Activated B cell treated with CpG ODN at 0.5 μM for 24 hours (primary cell): Measurements from ENCODE around the gene THUMPD3. TPM values are rescaled to one million over a fixed set of nuclear protein-coding genes. Genes with fewer than 3 reads are reported as not detected.

Experiments used
- ATAC-seq: fragments of 200-7000 bp; cut with Tn5 transposase; one replicate; pipeline ENCODE4 v1.10.0; 2021; ENCODE audit warnings: low read depth, mild to moderate bottlenecking, moderate library complexity
- CTCF ChIA-PET: fragments of 350-600 bp; sonication (Branson Sonifier 250); formaldehyde crosslinking; loops from one replicate; lab custom pipeline; 2021; ENCODE audit warnings: antibody characterized with exemption; lab: Charles Lee
- POLR2A ChIA-PET: fragments of 350-600 bp; sonication (Branson Sonifier 250); formaldehyde crosslinking; loops from one replicate; lab custom pipeline; 2021; ENCODE audit warnings: antibody characterized with exemption; lab: Charles Lee
- DNase-seq: peaks from one replicate; pipeline ENCODE4 v3.0.0; 2022
- H3K27ac Mint-ChIP-seq: one replicate; pipeline ENCODE4 v1.8.0; 2020; ENCODE audit warnings: mixed read lengths
- H3K27me3 Mint-ChIP-seq: one replicate; pipeline ENCODE4 v1.8.0; 2021; ENCODE audit warnings: mixed read lengths
- H3K36me3 Mint-ChIP-seq: one replicate; pipeline ENCODE4 v1.8.0; 2021; ENCODE audit warnings: low read depth, mixed read lengths
- H3K4me1 Mint-ChIP-seq: one replicate; pipeline ENCODE4 v1.8.0; 2021; ENCODE audit warnings: mixed read lengths
- H3K4me3 Mint-ChIP-seq: one replicate; pipeline ENCODE4 v1.8.0; 2020; ENCODE audit warnings: mild to moderate bottlenecking, mixed read lengths
- H3K9me3 Mint-ChIP-seq: one replicate; pipeline ENCODE4 v1.8.0; 2020; ENCODE audit warnings: mixed read lengths
- intact Hi-C: fragments of 100-400 bp; cut with micrococcal nuclease; formaldehyde crosslinking; loops from one replicate; pipeline ENCODE4 v1.15.1; 2024
- total RNA-seq: library from RNA; stranded (reverse); gene quantifications from 2 replicates; pipeline ENCODE4 v1.2.3, GENCODE V29; 2022
- TF ChIP-seq, protein P1 (sequence below): fragments of 200-600 bp; IDR thresholded peaks from one replicate; pipeline ENCODE4 v1.8.0; 2022; ENCODE audit warnings: antibody characterized with exemption, mild to moderate bottlenecking

The THUMPD3 gene
- total RNA-seq, 1 donor from 2014 or later: 42.0 TPM

- no peak for DNase-seq
- peaks cover 82% of the 10 kb centered on the region for H3K36me3 Mint-ChIP-seq
- no peak overlapping the region for H3K27ac Mint-ChIP-seq
- CTCF ChIA-PET: no interaction called here
- no peak overlapping the region for H3K4me3 Mint-ChIP-seq
- intact Hi-C loops: no loop called here
- no peaks in the 10 kb centered on the region for H3K27me3 Mint-ChIP-seq
- no peak for ATAC-seq
- TF ChIP-seq, protein P1, sequence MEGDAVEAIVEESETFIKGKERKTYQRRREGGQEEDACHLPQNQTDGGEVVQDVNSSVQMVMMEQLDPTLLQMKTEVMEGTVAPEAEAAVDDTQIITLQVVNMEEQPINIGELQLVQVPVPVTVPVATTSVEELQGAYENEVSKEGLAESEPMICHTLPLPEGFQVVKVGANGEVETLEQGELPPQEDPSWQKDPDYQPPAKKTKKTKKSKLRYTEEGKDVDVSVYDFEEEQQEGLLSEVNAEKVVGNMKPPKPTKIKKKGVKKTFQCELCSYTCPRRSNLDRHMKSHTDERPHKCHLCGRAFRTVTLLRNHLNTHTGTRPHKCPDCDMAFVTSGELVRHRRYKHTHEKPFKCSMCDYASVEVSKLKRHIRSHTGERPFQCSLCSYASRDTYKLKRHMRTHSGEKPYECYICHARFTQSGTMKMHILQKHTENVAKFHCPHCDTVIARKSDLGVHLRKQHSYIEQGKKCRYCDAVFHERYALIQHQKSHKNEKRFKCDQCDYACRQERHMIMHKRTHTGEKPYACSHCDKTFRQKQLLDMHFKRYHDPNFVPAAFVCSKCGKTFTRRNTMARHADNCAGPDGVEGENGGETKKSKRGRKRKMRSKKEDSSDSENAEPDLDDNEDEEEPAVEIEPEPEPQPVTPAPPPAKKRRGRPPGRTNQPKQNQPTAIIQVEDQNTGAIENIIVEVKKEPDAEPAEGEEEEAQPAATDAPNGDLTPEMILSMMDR: no peak
- POLR2A ChIA-PET: interaction anchor here (1.1 to 1.4 kb wide), 2 partner anchors 15 to 18 kb away, joined by 3 to 8 read pairs; partner anchors contain the start of gene THUMPD3
- H3K9me3 Mint-ChIP-seq: no peaks in the 10 kb centered on the region
- H3K4me1 Mint-ChIP-seq: peaks cover 6% of the 10 kb centered on the region
These were observed 15.1 kb downstream of the THUMPD3 start for GRCh38 chr3:9377981-9378380.

GRCh38 chr3:9379327-9379726 lies 16.5 kb downstream of the THUMPD3 start:
- ATAC-seq (no peak), DNase-seq (no peak)
- peaks cover 83% of the 10 kb centered on the region for H3K36me3 Mint-ChIP-seq
- H3K9me3 Mint-ChIP-seq: no peaks in the 10 kb centered on the region
- H3K27me3 Mint-ChIP-seq: no peaks in the 10 kb centered on the region
- ChIA-PET CTCF (no interaction called here), POLR2A (no interaction called here)
- TF ChIP-seq, protein P1: no peak
- no peak overlapping the region for H3K4me3 Mint-ChIP-seq
- intact Hi-C loops: no loop called here
- no peak overlapping the region for H3K27ac Mint-ChIP-seq
- H3K4me1 Mint-ChIP-seq: no peaks in the 10 kb centered on the region

DNA sequence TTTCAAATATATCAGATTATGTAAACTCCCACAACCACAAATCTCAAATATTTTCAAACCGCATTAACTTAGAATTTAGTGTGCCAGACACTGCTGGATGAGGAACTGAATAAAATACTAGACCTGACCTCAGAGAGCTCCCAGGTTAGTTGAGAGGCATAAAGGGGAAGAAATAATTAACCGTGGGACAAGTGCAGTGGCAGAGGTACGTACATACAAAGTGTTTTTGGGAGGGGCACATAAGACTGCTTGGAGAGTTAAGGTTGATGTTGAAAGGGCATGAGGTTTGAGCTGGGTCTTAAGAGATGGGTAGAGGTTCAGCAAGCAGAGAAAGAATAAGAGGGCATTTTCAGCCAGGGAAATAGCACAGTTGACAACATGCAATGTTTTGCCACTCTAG lies 17.2 kb downstream of the THUMPD3 start:
- no peak overlapping the region for H3K27ac Mint-ChIP-seq
- no peak overlapping the region for H3K4me3 Mint-ChIP-seq
- H3K27me3 Mint-ChIP-seq: no peaks in the 10 kb centered on the region
- ATAC-seq (no peak), DNase-seq (no peak)
- H3K36me3 Mint-ChIP-seq: peaks cover 83% of the 10 kb centered on the region
- CTCF ChIA-PET: no interaction called here
- POLR2A ChIA-PET: no interaction called here
- intact Hi-C loops: no loop called here
- H3K9me3 Mint-ChIP-seq: no peaks in the 10 kb centered on the region
- TF ChIP-seq, protein P1: no peak
- no peaks in the 10 kb centered on the region for H3K4me1 Mint-ChIP-seq

DNA sequence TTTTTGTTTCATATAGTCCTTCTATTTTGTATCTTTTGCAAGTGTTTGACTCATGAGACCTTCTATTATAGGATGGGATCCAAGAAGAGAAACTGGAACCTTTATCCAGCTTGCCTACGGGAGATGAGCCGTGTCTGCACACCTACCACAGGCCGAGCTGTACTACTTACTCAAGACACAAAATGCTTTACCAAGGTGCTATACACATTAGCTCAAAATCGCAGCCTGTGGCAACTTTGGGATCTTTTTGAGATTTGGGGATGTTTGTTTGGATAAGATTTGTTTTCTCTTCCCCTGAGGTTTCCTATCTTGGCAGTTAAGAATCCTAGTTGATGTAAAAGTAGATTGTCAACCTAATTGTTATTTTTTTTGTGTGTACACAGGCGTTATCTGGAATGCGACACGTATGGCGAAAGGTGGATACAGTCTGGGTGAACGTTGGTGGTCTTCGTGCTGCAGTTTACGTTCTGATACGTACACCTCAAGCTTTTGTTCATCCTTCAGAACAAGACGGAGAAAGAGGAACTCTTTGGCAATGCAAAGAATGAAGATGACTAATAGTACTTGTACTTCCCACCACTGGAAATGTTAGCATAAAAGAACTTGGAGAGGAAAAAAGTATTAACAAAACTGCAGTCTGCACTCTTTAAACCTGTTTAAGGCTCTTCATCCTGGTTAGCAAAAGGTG lies 21.4 kb downstream of the THUMPD3 start:
- intact Hi-C loops: no loop called here
- no peak for DNase-seq
- Mint-ChIP-seq H3K27me3 (no peaks in the 10 kb centered on the region), H3K36me3 (peaks cover 86% of the 10 kb centered on the region), H3K27ac (no peak overlapping the region), H3K4me3 (no peak overlapping the region), H3K4me1 (peaks cover 10% of the 10 kb centered on the region), H3K9me3 (no peaks in the 10 kb centered on the region)
- ChIA-PET POLR2A (interaction anchor here (1.3 to 2.6 kb wide), 3 partner anchors 10 to 22 kb away, joined by 4 to 12 read pairs (median 9); partner anchors contain the start of gene THUMPD3), CTCF (no interaction called here)
- ATAC-seq: no peak
- TF ChIP-seq, protein P1: no peak

GRCh38 chr3:9385187-9386077 lies 22.6 kb downstream of the THUMPD3 start:
- no peak for ATAC-seq
- H3K4me1 Mint-ChIP-seq: peaks cover 11% of the 10 kb centered on the region
- H3K27ac Mint-ChIP-seq: no peak overlapping the region
- no peak for DNase-seq
- no peaks in the 10 kb centered on the region for H3K27me3 Mint-ChIP-seq
- H3K36me3 Mint-ChIP-seq: peaks cover 86% of the 10 kb centered on the region
- ChIA-PET POLR2A (interaction anchor here (1.2 to 2.4 kb wide), 2 partner anchors 11 to 13 kb away, joined by 4 to 9 read pairs; no protein-coding TSS in a partner anchor), CTCF (interaction anchor here (1.8 kb wide), 1 partner anchor 20 kb away, joined by 4 read pairs; no protein-coding TSS in a partner anchor)
- H3K4me3 Mint-ChIP-seq: no peak overlapping the region
- TF ChIP-seq, protein P1: no peak
- intact Hi-C loops: loop anchor here (5.0 kb wide), 1 partner anchor 37 kb away; no protein-coding TSS in a partner anchor
- no peaks in the 10 kb centered on the region for H3K9me3 Mint-ChIP-seq
